ENCODE data around the gene ADH1A.
"Not testable (repeated sequence)": the region's sequence is repeated elsewhere in the genome, so short reads cannot be mapped to it uniquely, and the experiment has no call there.

Gene ADH1A

GRCh38 chr4:99290848-99291786 lies at the start of gene ADH1A:
ADH1A (minus strand) TSS chr4:99290985; CDS start chr4:99290914, 71 bp downstream.
- no peak for DNase-seq

GRCh38 chr4:99339172-99339571 lies 48.4 kb upstream of the ADH1A start:
- DNase-seq: no peak

- DNase-seq: no peak
These were observed 45.8 kb upstream of the ADH1A start for GRCh38 chr4:99336553-99336952.

- no peak for DNase-seq
These were observed 44.1 kb upstream of the ADH1A start for GRCh38 chr4:99334880-99335279.

- no peak for DNase-seq
These were observed 39.9 kb upstream of the ADH1A start for GRCh38 chr4:99330648-99331047.

GRCh38 chr4:99329876-99330275 lies 39.1 kb upstream of the ADH1A start:
- DNase-seq: no peak

- no peak for DNase-seq
These were observed 34.2 kb upstream of the ADH1A start for GRCh38 chr4:99324979-99325378.

- no peak for DNase-seq
These were observed 33.6 kb upstream of the ADH1A start for GRCh38 chr4:99324361-99324760.

- DNase-seq: no peak
These were observed 33.0 kb upstream of the ADH1A start for GRCh38 chr4:99323756-99324155.

- DNase-seq: no peak
These were observed 30.7 kb upstream of the ADH1A start, which contains the start of gene ADH1B for GRCh38 chr4:99321241-99322191. ADH1B (minus strand) TSS chr4:99321401; CDS start chr4:99321331, 70 bp downstream.

- not testable (repeated sequence) for DNase-seq
These were observed 27.0 kb upstream of the ADH1A start for GRCh38 chr4:99317811-99318210.

- DNase-seq: no peak
These were observed 26.6 kb upstream of the ADH1A start for GRCh38 chr4:99317354-99317753.

- DNase-seq: no peak
These were observed 25.1 kb upstream of the ADH1A start for GRCh38 chr4:99315839-99316238.

GRCh38 chr4:99314211-99314610 lies 23.4 kb upstream of the ADH1A start:
- DNase-seq: no peak

- DNase-seq: no peak
These were observed 19.6 kb upstream of the ADH1A start for GRCh38 chr4:99310389-99310788.

GRCh38 chr4:99305638-99306400 lies 15.0 kb upstream of the ADH1A start:
- no peak for DNase-seq

GRCh38 chr4:99301376-99302164 lies 10.8 kb upstream of the ADH1A start:
- DNase-seq: no peak

- no peak for DNase-seq
These were observed 10.1 kb upstream of the ADH1A start for GRCh38 chr4:99300934-99301333.

- DNase-seq: no peak
These were observed 2.6 kb upstream of the ADH1A start for GRCh38 chr4:99293357-99293756.

GRCh38 chr4:99285387-99285786 lies 5.4 kb downstream of the ADH1A start:
- no peak for DNase-seq

GRCh38 chr4:99282731-99283130 lies 8.1 kb downstream of the ADH1A start:
- DNase-seq: no peak

GRCh38 chr4:99281261-99281660 lies 9.5 kb downstream of the ADH1A start:
- no peak for DNase-seq

All from SIG-M5 (cell line).